Stimulated activated CD4-positive, alpha-beta T cell treated with anti-CD3 and anti-CD28 coated beads, Interleukin-1b, Interleukin-23, amount 100 ng/mL, for 4 hours (primary cell): Measurements from ENCODE around the gene SNX1.

ENCODE experiments used
- DNase-seq, 2 donors: peaks; one replicate each; pipeline ENCODE4 v3.0.0-alpha.2; 2020; ENCODE audit warnings: low read depth in 2 of 2

Gene SNX1

DNA sequence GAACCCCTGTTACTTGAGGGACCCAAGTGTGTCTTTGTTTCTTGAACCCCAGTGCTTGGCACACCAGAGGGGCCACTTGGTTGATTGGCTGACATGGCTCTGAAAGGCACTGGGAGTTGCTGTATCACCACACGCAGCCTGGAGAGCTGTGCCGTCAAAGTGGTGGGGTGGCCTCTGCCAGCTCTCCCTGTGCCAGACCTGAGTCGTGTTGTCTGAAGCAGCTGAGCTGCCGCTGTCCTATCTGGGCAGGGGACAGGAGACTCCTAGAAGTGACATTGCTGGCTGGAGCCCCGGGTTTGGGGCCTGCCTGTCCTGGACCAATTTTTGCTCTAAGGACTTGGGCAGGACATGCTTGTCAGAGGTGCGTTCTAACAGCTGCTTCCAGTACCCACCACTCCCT is 50.3 kb downstream of the SNX1 start:
- DNase-seq, result no peak

DNA sequence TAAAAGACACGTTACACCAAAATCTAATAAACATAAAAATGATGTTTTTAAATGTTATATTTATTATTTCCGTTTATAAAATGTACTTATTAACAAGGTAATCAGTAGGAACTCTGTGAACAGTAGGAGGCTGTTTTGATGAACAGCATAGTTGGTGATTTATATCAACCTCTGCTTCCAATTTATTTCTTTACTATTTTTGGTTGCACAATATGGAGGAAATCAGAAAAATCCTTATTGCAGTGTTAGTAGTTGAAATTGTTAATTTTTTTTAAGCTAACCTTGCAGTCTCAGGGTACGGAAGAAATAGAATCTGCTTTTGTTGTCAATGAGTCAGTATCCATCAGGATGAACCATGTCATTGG is 50.7 kb downstream of the SNX1 start:
- DNase-seq, result no peak

- DNase-seq, result no peak
Observed at GRCh38 chr15:64146885-64147681, 51.3 kb downstream of the SNX1 start.

DNA sequence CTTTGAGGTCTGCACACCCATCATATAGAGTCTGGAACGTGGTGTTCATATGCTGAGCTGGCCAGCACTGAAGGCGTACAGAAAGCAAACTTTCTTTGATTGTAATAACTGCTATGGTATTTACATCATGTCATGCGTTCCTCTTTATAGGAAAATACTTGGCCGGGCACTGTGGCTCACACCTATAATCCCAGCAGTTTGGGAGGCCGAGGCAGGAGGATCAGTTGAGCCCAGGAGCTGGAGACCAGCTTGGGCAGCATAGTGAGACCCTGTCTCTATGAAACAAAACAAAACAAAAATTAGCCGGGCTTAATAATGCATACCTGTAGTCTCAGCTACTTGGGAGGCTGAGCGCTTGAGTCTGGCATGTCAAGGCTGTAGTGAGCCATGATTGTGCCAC is 52.4 kb downstream of the SNX1 start:
- DNase-seq, result no peak

GRCh38 chr15:64148581-64148980 is 52.8 kb downstream of the SNX1 start:
- DNase-seq, result no peak

DNA sequence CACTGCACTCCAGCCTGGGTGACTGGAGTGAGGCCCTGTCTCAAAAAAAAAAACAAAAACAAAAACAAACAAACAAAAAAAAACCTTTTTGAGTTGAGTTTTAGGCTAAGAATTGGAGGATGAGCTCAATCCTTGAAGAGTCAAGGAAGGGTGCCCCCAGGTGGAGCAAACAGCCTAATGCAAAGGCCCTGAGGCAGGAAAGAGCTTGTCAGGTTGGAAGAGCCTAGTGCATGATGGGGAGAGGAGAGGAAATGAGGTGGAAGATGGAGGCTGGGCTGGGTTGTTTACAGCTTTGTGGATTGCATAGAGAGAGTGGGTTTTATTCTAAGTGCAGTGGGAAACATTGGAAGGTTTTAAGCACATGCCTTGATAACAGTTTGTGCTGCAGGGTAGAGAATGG is 53.6 kb downstream of the SNX1 start:
- no peak for DNase-seq

GRCh38 chr15:64149893-64150578 is 54.3 kb downstream of the SNX1 start:
- DNase-seq, result no peak

DNA sequence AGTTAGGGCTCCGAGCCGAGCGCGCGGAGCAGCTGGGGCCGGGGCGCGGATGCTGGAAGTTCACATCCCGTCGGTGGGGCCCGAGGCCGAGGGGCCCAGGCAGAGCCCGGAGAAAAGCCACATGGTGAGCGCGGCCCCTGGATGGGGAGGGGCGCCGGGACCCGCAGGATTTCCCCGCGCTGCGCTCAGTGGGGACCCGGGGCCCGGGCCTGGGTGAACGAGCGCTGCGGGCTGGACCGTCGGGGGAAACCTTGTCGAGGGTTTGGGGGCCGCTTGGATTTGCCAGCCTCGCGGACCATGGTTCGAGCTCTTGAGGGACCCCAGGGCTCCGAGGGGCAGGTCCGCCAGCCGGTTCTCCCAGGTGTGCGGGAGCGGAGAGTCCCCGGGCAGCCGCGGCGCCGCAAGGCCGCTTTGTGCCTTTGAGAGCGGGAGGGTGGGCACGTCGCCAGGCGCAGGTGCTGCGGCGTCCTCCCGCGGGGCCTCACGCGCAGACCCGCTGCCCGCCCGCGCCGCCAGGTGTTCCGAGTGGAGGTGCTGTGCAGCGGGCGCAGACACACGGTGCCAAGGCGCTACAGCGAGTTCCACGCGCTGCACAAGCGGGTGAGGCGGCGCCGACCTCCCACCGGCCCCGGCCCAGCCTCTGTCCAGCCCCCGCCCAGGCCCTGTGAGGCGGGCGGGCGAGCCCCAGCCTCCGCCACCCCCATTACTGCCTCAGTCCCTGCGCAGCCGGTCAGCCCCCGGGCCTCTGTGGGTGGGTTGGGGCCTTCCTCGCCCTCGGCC is 56.1 kb downstream of the SNX1 start, which contains the start of gene SNX22:
Gene SNX22 (plus strand): TSS at position 5 of the 780 bp plus-strand sequence. CDS start 45 bp downstream, at position 50.
- no peak for DNase-seq

DNA sequence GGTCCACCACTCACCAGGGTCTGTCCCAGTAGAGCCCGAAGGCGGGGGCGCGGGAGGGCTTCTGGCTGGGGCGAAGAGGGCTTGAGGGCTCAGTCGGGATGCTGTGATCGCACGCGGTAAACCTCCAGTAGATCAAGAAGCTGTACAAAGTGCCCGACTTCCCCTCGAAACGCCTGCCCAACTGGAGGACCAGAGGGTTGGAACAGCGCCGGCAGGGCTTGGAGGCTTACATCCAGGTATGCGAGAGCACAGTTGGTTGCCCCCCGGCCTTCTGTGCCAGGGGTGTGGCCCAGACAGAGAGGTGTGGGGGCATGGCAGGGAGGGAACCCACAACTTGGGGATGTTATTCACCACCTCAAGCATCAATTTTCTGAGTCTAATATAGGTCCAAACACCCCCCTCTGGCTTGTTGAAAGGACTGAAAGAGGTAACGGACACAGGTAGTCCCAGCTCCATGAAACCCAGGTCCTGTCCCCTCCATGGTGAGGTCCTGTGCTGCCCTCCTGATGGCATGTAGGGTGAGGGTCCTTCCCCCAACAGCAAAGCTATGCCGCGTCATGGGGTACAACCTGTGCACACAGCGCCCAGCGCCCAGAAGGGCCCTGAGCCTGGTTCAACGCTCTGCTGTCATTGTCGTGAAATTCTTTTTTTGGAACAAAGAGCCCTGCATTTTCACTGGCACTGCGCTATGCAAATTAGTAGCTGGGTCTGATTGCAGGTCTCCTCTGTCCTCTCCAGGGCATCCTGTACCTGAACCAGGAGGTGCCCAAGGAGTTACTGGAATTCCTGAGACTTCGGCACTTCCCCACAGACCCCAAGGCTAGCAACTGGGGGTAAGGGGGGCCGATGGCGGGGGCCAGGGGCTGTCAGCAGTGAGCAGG is 57.0 kb downstream of the SNX1 start:
- DNase-seq, result no peak

DNA sequence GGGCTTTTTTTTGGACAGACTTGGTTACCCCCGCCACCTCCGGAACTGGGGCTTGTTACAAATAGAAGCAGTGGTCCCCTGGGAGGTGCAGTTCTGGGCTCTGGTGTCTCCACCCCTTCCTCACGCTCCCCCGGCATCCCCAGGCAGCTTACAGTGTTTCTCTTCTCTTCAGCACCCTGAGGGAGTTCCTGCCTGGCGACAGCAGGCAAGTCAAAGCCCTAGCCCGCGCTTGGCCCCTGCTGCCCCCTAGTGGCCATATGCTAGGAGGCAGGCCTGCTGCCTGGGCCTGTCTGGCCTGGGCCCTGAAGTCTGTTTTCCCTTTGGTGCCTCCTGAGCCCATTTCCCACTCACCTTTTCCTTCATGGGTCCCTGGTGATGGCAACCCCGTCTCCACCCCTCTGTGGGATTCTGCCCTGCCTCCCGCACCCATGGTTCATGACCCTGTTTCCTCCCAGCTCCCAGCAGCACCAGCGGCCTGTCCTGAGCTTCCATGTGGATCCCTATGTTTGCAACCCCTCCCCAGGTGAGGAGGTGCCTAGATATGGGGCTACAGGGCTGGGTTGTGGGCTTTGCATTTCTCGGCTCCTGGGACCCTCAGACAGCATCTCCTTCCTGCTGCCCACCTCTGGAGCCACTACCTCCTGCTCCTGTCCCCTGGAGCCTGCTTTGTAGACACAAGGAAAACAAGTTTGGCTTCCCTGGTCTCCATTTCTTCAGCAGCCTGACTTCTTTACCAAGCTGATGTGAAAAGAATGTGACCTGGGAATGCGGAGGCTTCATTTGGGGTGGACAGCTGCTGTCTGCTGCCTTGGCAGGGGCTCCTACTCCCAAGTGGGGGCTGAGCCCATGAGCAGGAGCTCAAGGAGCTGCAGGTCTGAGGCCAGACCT is 57.9 kb downstream of the SNX1 start:
- DNase-seq, result peak; percentile 90 to 92

- no peak for DNase-seq
Observed at GRCh38 chr15:64155802-64156651, 60.2 kb downstream of the SNX1 start.

GRCh38 chr15:64156652-64157331 is 61.0 kb downstream of the SNX1 start:
- DNase-seq, result no peak

DNA sequence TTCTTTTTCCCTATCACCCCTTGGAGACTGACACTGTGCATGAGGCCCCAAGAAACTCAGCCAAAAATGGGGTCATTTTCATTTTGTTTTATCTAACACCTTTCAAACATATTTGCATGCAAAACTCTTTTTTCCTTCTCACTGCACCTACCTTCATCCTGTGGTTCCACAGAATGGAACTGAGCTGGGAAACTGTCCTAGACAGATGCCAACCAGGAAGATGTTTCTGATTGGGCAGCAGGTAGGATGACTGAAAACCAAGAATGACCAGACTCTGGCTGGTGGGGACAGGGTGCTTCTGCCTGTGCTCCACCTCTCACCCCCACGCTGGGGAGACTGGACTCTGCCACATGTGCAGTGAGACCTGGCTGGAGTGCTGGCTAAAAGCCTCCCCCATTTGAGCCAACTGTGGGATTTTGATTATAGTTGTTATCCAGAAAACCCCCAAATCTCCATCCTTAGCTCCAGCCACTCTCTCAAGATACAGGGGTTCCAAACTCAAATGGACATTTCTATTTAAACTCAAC is 61.9 kb downstream of the SNX1 start:
- DNase-seq, result no peak

- no peak for DNase-seq
Observed at GRCh38 chr15:64158363-64159134, 62.8 kb downstream of the SNX1 start.

- DNase-seq, result no peak
Observed at GRCh38 chr15:64161688-64162477, 66.1 kb downstream of the SNX1 start.

DNA sequence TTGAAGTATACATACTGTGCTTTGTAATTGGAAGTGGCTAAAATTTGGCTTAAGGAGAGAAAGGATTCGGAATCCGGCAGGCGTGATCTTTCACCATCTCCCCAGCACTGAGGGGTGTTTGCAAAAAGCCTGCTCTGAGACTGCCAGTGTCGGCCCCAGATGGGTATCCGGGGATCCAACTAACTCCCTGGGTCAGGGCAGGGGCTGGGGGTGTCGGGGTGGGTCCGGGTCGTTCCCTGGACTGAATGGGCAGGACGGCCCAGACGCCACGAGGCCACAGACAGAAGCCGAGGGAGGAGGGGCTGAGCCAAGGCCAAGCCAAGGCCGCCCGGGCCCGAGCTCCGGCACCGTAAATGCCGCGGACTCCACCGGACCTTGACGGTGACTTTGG is 66.7 kb downstream of the SNX1 start:
- no peak for DNase-seq
